ENCODE measurements around the gene IRX4.
"Not testable (repeated sequence)": the region's sequence is repeated elsewhere in the genome, so short reads cannot be mapped to it uniquely, and the experiment has no call there.

IRX4 gene

DNA sequence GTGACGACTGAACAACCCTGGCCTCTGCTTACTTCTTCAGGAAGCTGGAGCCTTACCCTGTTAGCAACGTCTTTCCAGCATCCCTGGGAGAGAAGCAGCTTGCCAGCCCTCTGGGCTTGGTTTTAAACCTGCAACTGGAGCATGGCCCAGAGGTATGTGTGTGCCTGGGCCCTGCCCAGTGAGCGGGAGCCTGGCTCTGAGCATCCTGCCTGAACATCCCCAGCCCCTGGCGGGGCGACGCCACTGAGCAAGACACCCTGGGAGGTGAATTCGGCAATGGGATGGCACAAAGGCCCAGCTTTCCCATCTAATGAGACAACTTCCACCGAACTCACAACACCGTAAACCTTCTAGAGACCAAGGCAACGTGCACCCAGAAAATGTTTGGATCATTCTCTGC lies 23.6 kb downstream of the IRX4 start:
- no peak for DNase-seq (ENCODE audit: low read depth in 2 of 2)

- no peak for DNase-seq (ENCODE audit: low read depth in 2 of 2)
Observed at GRCh38 chr5:1858436-1858835, 24.3 kb downstream of the IRX4 start.

DNA sequence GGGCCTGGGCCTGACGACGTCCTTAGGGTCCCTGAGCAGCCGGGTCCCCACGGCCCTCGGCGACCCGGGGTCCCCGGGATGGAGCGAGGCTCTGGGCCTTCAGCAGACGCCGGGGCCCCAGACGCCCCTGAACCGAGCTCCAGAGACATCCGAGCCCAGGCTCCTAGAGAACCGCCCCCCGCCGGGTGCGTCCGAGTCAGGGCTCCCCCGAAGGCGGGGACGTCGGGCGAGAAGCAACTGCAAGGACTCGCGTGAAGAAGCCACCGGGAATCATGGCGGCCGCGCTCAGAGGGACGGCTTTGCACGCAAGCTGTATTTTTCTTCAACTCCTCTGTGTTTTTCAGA lies 25.5 kb downstream of the IRX4 start:
- no peak for DNase-seq (ENCODE audit: low read depth in 2 of 2)

- no peak for DNase-seq (ENCODE audit: low read depth in 2 of 2)
Observed at GRCh38 chr5:1856596-1857255, 26.0 kb downstream of the IRX4 start.

DNA sequence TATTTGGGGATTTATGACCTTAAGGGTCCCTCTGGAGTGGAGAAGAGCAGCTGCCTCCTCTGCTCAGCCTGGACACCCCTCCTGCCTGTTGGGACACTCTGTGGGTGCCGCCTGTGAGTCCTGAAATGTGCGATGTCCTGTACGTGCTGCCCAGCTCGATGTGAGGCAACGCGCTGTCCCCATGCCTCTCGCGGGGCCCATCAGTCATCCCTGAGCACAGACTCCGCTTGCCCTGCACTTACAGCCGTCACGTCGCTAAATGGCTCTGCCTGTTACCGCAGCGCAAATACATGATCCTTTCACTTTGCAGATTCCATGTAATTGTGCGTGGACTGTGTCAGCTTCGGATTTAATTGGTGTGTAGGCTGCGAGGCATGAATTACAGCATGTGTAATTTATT lies 27.1 kb downstream of the IRX4 start:
- DNase-seq (ENCODE audit: low read depth in 2 of 2) = no peak

DNA sequence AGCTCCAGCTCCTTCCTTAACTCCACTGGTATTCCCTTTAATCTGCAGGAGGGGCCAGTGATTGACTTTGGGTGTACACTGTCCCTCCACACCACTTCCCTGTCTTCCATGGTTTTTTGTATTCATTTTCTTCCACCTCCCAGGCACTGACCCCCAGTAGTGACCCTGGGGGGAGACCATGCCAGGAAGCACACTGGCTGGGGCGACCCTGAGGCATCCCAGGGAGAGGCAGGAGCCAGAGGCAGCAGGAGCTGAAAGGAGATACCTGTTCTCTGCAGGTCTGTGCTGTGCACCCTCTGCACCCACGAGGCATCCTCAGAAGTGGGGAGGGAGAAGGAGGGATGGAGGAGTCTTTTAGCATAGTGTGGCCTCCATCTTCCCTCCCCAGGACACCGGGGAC lies 27.6 kb downstream of the IRX4 start:
- no peak for DNase-seq (ENCODE audit: low read depth in 2 of 2)

DNA sequence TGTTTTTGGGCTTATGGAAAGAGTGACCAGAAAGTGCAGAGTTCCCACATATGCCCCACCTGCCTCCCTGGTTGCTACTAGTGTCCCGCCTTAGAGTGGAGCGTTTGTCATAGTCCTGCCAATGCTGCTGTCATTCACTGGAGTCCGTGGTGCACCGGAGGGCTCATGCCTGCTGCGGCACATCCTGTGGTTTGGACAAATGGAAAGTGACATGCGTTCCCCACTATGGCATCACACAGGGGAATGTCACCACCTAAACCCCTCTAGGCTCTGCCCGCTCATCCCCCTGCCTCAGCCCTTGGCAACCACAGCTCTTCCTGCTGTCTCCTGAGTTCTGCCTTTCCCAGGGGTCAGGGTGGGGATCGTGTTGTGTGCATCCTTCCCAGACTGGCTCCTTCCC lies 29.2 kb downstream of the IRX4 start:
- DNase-seq (ENCODE audit: low read depth in 2 of 2) = no peak

DNA sequence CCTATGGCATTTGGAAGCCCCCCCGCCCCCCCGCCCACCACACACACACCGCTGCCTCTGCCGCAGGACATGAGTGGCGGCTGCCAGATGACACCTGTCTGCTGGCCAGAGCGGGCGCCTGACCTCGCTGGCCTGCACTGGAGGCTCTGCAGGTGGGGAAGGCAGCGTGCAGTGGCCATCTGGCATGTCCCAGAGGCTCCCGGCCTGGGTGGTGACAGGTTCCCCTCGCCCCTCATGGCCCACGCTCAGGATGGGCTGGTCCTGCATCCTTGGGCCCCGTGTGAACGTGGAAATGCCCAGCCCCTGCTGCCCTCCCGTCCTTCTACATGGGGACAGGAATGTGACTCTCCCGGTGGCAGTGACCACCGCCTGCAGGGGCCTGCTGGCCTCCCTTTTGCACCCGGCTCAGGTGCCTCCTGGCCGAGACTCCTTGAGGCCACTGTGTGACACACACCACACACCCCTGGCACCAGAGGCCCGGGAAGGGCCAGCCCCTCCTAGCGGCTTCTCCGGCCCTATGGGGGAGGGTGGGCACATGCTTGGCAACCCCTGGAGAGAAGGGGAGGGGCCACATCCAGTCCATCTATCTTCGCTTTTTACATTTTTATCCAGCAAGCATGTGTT lies 30.3 kb downstream of the IRX4 start:
- DNase-seq (ENCODE audit: low read depth in 2 of 2) = no peak

- no peak for DNase-seq (ENCODE audit: low read depth in 2 of 2)
Observed at GRCh38 chr5:1851290-1851934, 31.3 kb downstream of the IRX4 start.

GRCh38 chr5:1850324-1851154 lies 32.2 kb downstream of the IRX4 start:
- DNase-seq (ENCODE audit: low read depth in 2 of 2) = no peak

GRCh38 chr5:1847611-1848010 lies 35.1 kb downstream of the IRX4 start:
- no peak for DNase-seq (ENCODE audit: low read depth in 2 of 2)

DNA sequence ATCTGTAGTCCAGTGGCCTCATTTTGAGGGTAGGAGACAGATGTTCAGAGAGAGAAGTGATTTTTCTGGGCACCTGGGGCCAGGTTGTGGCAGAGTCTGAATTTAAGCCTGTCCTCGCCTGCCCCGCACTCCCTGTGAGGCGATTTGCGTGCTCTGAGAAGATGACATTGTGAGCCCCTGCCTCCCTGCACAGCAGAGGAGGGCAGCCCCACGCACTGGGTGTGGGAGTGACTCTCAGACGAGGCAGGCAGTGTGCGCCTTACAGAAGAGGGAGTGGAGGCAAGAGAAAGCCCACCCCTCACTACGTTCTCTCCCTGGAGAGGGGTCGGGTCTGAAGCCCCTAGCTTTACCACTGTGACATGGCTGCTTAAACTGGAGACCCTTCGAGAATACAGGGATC lies 35.7 kb downstream of the IRX4 start:
- no peak for DNase-seq (ENCODE audit: low read depth in 2 of 2)

DNA sequence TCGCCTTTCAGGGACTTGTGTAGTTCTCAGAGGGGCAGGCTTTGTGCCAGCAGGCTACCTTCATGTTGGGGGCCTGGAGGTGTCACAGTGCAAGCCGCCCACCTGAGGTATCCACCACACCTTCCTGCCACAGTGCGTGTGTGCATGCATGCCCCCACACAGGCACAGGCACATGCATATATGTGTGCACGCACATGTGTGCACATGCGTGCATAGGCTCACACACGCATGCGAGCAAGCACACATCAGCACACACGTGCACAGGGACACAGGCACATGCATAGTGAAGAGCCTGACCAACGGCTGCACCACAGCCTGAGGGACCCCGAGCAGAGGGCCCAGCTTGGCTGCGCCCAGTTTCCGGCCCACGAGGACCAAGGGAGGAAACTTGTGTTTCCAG lies 36.1 kb downstream of the IRX4 start:
- no peak for DNase-seq (ENCODE audit: low read depth in 2 of 2)

DNA sequence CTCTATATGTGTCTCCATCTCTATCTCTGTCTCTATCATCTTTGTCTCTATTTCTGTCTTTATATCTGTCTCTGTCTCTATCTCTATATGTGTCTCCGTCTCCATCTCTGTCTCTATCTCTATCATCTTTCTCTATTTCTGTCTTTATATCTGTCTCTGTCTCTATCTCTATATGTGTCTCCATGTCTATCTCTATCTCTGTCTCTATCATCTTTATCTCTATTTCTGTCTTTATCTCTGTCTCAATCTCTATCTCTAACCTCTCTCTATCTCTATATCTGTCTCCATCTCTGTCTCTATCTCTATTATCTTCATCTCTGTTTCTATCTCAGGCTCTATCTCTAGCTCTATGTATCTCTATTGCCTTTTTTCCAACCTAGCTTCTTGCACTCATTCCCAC lies 37.0 kb downstream of the IRX4 start:
- no peak for DNase-seq (ENCODE audit: low read depth in 2 of 2)

- DNase-seq (ENCODE audit: low read depth in 2 of 2) = no peak
Observed at GRCh38 chr5:1844708-1845436, 37.9 kb downstream of the IRX4 start.

GRCh38 chr5:1843761-1844160 lies 39.0 kb downstream of the IRX4 start:
- not testable (repeated sequence) for DNase-seq (ENCODE audit: low read depth in 2 of 2)

DNA sequence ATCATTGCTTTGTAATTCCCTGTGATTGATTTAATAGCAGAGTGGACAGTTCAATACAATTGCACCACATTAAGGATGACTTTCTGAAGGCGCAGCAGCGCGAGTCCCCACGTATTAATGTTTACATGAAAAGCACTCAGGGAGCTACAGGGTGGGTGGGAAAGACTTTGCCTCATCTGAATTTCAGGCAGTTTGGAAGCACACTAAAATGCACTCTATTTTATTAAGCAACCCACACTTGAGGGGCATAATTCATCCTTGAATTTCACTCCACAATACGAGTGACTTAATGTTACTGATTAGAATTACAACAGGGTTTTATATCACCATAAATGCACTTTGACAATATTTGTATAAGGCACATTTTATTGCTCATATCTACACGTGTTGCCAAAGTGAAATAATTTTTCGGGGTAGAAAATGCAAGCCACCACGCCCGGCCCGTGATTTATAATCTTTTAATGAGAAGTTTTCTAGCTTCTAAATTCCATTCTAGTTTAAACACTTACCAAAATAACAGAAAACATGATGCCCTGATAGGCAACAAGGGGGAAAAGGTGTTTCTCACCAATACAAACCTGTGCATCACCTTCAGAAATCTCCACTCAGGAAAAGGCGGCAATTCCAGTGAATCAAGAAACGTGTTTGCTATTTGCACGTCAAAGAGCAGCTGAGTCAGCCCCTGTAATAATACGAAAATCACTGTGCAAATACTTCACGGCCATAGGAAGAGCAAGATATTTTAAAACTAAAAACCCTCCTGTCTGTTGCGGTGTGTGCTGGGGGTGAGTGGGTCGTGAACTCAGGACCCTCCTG lies 40.5 kb downstream of the IRX4 start:
- DNase-seq (ENCODE audit: low read depth in 2 of 2) = no peak

DNA sequence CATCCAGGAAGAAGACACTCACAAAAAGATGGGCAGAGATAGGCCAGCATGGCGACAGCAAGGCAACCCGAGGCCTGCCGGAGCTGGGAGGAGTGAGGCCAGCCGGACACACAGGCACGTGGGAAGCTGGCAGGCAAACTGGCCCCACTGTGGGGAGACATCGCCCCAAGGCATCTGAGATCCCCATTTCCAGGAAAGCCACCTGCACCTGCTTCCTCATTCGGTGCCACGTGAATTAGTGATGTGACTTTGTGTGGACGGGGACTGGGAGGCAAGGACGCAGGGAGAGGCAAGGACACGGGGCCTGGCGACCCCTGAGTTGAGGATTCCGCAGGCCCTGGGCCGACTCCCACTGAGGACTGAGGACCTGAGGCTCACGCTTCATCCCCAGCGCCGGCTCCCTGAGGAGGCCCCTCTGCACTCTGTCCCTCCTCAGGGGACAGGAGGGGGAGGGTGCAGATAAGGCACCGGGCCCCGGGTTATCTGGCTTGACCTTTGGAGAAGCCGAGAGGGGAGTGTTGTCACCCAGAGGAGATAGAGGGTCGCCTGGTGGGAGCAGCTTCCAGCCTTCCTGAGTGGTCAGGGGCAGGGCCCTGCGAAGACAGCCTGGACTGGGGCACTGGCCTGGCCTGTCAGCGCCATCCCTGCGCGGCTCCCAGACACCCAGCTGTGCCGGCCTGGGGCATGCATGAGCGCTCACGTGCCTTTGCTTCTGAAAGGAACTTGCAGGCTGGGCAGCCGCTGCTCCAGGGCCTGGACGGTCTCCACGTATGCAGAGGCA lies 41.8 kb downstream of the IRX4 start:
- no peak for DNase-seq (ENCODE audit: low read depth in 2 of 2)

DNA sequence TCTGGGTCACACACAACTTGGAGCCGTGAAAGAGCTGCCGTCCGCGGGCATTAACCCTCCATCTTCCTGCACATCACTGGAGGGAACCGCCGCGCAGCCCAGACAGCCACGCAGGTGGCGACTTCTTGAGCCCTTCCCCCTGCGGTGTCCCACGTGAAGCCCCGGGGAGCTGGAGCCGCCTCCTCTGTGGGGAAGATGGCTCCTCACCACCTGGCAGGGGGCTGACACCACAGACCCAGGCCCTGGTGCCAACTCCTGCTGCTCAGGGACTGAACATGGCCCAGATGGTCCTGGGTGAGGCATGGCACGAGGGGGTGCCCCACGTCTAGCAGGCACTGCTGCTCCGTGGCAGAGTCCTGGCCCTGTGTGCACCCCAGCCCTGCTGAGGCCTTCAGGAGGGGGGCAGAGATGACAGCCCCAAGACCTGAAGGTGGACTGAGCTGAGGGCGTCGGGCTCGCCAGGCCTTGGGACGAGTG lies 42.6 kb downstream of the IRX4 start:
- no peak for DNase-seq (ENCODE audit: low read depth in 2 of 2)

GRCh38 chr5:1838013-1838412 lies 44.7 kb downstream of the IRX4 start:
- no peak for DNase-seq (ENCODE audit: low read depth in 2 of 2)
